H1 (cell line): ENCODE measurements around the gene SMNDC1. TPM values are rescaled to one million over a fixed set of nuclear protein-coding genes. Genes with fewer than 3 reads are reported as not detected.

Source experiments
- CTCF ChIA-PET: fragments of 300-600 bp; sonication (Branson Sonifier 250); formaldehyde crosslinking; loops from one replicate; lab custom pipeline; 2021; ENCODE audit not compliant: partially characterized antibody; lab: Charles Lee
- POLR2A ChIA-PET: fragments of 300-600 bp; sonication (Branson Sonifier 250); formaldehyde crosslinking; loops from one replicate; lab custom pipeline; 2021; ENCODE audit warnings: inconsistent platforms; ENCODE audit not compliant: partially characterized antibody; lab: Charles Lee
- DNase-seq, 2 experiments: peaks; one replicate each; pipeline versions ENCODE4 v3.0.0 to v3.0.0-alpha.2; 2010 to 2022; ENCODE audit warnings: low spot score in 2 of 2, low read depth in 1 of 2, mixed read lengths in 1 of 2
- FAIRE-seq: peaks from 2 replicates; lab custom pipeline; 2011; peaks lifted over from hg19 to GRCh38; lab: Jason Lieb, UNC
- H2AFZ ChIP-seq: 2 replicates; pipeline ENCODE4 v1.8.1; 2012; ENCODE audit warnings: low read length, inconsistent platforms
- H2AK5ac ChIP-seq: 2 replicates; pipeline ENCODE4 v1.6.1; 2013; ENCODE audit warnings: low read depth, low read length
- H2BK120ac ChIP-seq: replicated peaks from 2 replicates; pipeline ENCODE3; 2013; ENCODE audit warnings: low read depth, low read length, inconsistent platforms
- H2BK12ac ChIP-seq: 2 replicates; pipeline ENCODE4 v1.6.1; 2013; ENCODE audit warnings: low read depth, low read length
- H2BK15ac ChIP-seq: 2 replicates; pipeline ENCODE4 v1.6.1; 2013; ENCODE audit warnings: low read length
- H2BK20ac ChIP-seq: 2 replicates; pipeline ENCODE4 v1.6.1; 2013; ENCODE audit warnings: low read length
- H2BK5ac ChIP-seq: 2 replicates; pipeline ENCODE4 v1.6.1; 2013; ENCODE audit warnings: low read depth, low read length
- H3K14ac ChIP-seq: 2 replicates; pipeline ENCODE4 v1.6.1; 2013; ENCODE audit warnings: inconsistent platforms; ENCODE audit not compliant: insufficient read length
- H3K18ac ChIP-seq: 2 replicates; pipeline ENCODE4 v1.6.1; 2013; ENCODE audit warnings: low read length; ENCODE audit errors: extremely low read depth
- H3K23ac ChIP-seq: 2 replicates; pipeline ENCODE4 v1.6.1; 2013; ENCODE audit warnings: inconsistent platforms; ENCODE audit not compliant: insufficient read length
- H3K23me2 ChIP-seq: 2 replicates; pipeline ENCODE4 v1.6.1; 2013; ENCODE audit warnings: low read depth, low read length
- H3K27ac ChIP-seq: 2 replicates; pipeline ENCODE4 v1.6.1; 2011; ENCODE audit warnings: low read depth, low read length, inconsistent platforms
- H3K27me3 ChIP-seq, 4 experiments: replicated peaks in 1 of 4; 1 replicate in 1 of 4; 2 replicates in 3 of 4; pipeline versions ENCODE4 v1.6.1 to v1.8.1; 2011 to 2013; ENCODE audit warnings: low read length in 3 of 4, mild to moderate bottlenecking in 3 of 4, inconsistent platforms in 2 of 4, mixed read lengths in 2 of 4, moderate library complexity in 1 of 4; ENCODE audit not compliant: control insufficient read depth in 3 of 4, insufficient read depth in 3 of 4; ENCODE audit errors: extremely low read depth in 1 of 4
- H3K36me3 ChIP-seq, 4 experiments: 2 replicates each; pipeline versions ENCODE4 v1.6.1 to v1.8.1; 2011 to 2013; ENCODE audit warnings: mild to moderate bottlenecking in 4 of 4, low read length in 3 of 4, moderate library complexity in 2 of 4, control low read depth in 1 of 4, inconsistent platforms in 1 of 4; ENCODE audit not compliant: insufficient read depth in 4 of 4, control insufficient read depth in 2 of 4
- H3K4ac ChIP-seq: replicated peaks from 2 replicates; pipeline ENCODE3; 2013; ENCODE audit warnings: low read length, low read depth, mixed read lengths, inconsistent platforms; ENCODE audit not compliant: insufficient read length
- H3K4me1 ChIP-seq, 4 experiments: replicated peaks in 1 of 4; 1 replicate in 1 of 4; 2 replicates in 3 of 4; pipeline versions ENCODE4 v1.6.1 to v1.8.1; 2011 to 2013; ENCODE audit warnings: low read length in 3 of 4, inconsistent platforms in 2 of 4, mixed read lengths in 1 of 4; ENCODE audit not compliant: insufficient read depth in 4 of 4, control insufficient read depth in 3 of 4
- H3K4me2 ChIP-seq, 2 experiments: 2 replicates each; pipeline versions ENCODE4 v1.6.1 to v1.8.1; 2011 to 2013; ENCODE audit warnings: low read depth in 2 of 2, low read length in 2 of 2, control low read depth in 1 of 2, inconsistent platforms in 1 of 2, mild to moderate bottlenecking in 1 of 2; ENCODE audit not compliant: insufficient read depth in 1 of 2
- H3K4me3 ChIP-seq, 4 experiments: fragments of 200-600, 300-600 bp in 1 of 4; sonication (generic), shearing (Covaris generic), sonication (Bioruptor Twin) in 1 of 4; 2 replicates each; pipeline versions ENCODE4 v1.5.1 to v1.8.1; 2011 to 2016; ENCODE audit warnings: low read length in 4 of 4, low read depth in 3 of 4, control low read depth in 2 of 4, inconsistent platforms in 2 of 4, mild to moderate bottlenecking in 2 of 4, mixed read lengths in 1 of 4, moderate library complexity in 1 of 4; ENCODE audit not compliant: insufficient read depth in 2 of 4; ENCODE audit errors: extremely low read depth in 1 of 4
- H3K56ac ChIP-seq: replicated peaks from 2 replicates; pipeline ENCODE3; 2013; ENCODE audit warnings: low read depth, mild to moderate bottlenecking, mixed read lengths, low read length, inconsistent platforms; ENCODE audit not compliant: insufficient read length
- H3K79me1 ChIP-seq: 2 replicates; pipeline ENCODE4 v1.6.1; 2013; ENCODE audit warnings: low read depth, low read length, control low read depth
- H3K79me2 ChIP-seq, 2 experiments: 2 replicates each; pipeline versions ENCODE4 v1.6.1 to v1.8.1; 2012 to 2013; ENCODE audit warnings: low read length in 2 of 2, mild to moderate bottlenecking in 2 of 2, inconsistent platforms in 1 of 2; ENCODE audit not compliant: insufficient read depth in 2 of 2, control insufficient read depth in 1 of 2
- H3K9ac ChIP-seq, 4 experiments: replicated peaks in 1 of 4; 1 replicate in 1 of 4; 2 replicates in 3 of 4; pipeline versions ENCODE4 v1.6.1 to v1.8.1; 2011 to 2013; ENCODE audit warnings: low read depth in 3 of 4, low read length in 3 of 4, control low read depth in 2 of 4, mild to moderate bottlenecking in 2 of 4, moderate library complexity in 2 of 4, inconsistent platforms in 1 of 4; ENCODE audit errors: extremely low read depth in 1 of 4
- H3K9me3 ChIP-seq, 2 experiments: 2 replicates each; pipeline versions ENCODE4 v1.6.1 to v1.8.1; 2012 to 2013; ENCODE audit warnings: mild to moderate bottlenecking in 2 of 2, moderate library complexity in 2 of 2, control low read depth in 1 of 2, inconsistent platforms in 1 of 2, low read depth in 1 of 2, low read length in 1 of 2, mixed read lengths in 1 of 2; ENCODE audit not compliant: insufficient read depth in 2 of 2
- H4K20me1 ChIP-seq, 2 experiments: replicated peaks in 1 of 2; 2 replicates each; pipeline versions ENCODE3 to v1.8.1; 2011 to 2013; ENCODE audit warnings: inconsistent platforms in 2 of 2, low read length in 2 of 2, mild to moderate bottlenecking in 1 of 2; ENCODE audit not compliant: insufficient read depth in 2 of 2, control insufficient read depth in 1 of 2
- H4K5ac ChIP-seq: 2 replicates; pipeline ENCODE4 v1.6.1; 2013; ENCODE audit warnings: low read length, low read depth, mixed read lengths, inconsistent platforms; ENCODE audit not compliant: insufficient read length
- H4K8ac ChIP-seq: 2 replicates; pipeline ENCODE4 v1.8.0; 2013; ENCODE audit warnings: mild to moderate bottlenecking, moderate library complexity, low read length, inconsistent platforms; ENCODE audit not compliant: insufficient read depth; ENCODE audit errors: extremely low read depth
- H4K91ac ChIP-seq: replicated peaks from 2 replicates; pipeline ENCODE3; 2013; ENCODE audit warnings: low read length, mixed read lengths, inconsistent platforms; ENCODE audit not compliant: insufficient read length
- TBP ChIP-seq: IDR thresholded peaks from 2 replicates; pipeline ENCODE4 v1.6.1; 2011; ENCODE audit warnings: low read depth, low read length, improper control_type of control experiment
- WGBS, 2 experiments: shearing (Covaris generic) in 1 of 2; methylation state at CpG; one replicate each; pipeline versions ENCODE4 v1.1.6 to v1.1.7; 2013 to 2015; ENCODE audit warnings: low lambda C conversion rate in 2 of 2, mixed read lengths in 2 of 2, inconsistent platforms in 1 of 2, low coverage in 1 of 2, missing lambda C conversion rate in 1 of 2; ENCODE audit not compliant: insufficient replicate concordance in 2 of 2, insufficient coverage in 1 of 2, insufficient read length in 1 of 2; ENCODE audit errors: extremely low coverage in 1 of 2, missing lambda C conversion rate in 1 of 2; 5-methylcytosine and 5-hydroxymethylcytosine counted together
- polyA plus RNA-seq, 7 experiments: library from polyadenylated mRNA; depleted of rRNA in 3 of 7; stranded (reverse) in 5 of 7; unstranded in 2 of 7; fragments of >200 nt in 5 of 7; fragments of 200-250 nt in 2 of 7; gene quantifications; 1 replicate in 5 of 7; 2 replicates in 1 of 7; 4 replicates in 1 of 7; pipeline versions ENCODE4 v1.2.1 to v1.2.3, GENCODE V29; 2011 to 2013; ENCODE audit warnings: missing spikeins in 2 of 7, mixed read lengths in 2 of 7
- total RNA-seq: library from RNA; stranded (reverse); fragmentation: NEBNext Ultra II Directional; extraction: Animal tissue kit (Norgen Biotek cat#: 25700); gene quantifications from 2 replicates; pipeline ENCODE4 v1.2.1, GENCODE V29; 2021
- TF ChIP-seq, protein P1 (sequence below): IDR thresholded peaks from 2 replicates; pipeline ENCODE4 v1.6.1; 2011; ENCODE audit warnings: low read depth, mild to moderate bottlenecking, low read length; ENCODE audit not compliant: insufficient read depth

Gene SMNDC1
- total and polyA plus RNA-seq, 2 of the 8 experiments (the other 6 are each of a cell fraction or from before 2014, with no cell fraction given), result 8.1 to 48.6 TPM

DNA sequence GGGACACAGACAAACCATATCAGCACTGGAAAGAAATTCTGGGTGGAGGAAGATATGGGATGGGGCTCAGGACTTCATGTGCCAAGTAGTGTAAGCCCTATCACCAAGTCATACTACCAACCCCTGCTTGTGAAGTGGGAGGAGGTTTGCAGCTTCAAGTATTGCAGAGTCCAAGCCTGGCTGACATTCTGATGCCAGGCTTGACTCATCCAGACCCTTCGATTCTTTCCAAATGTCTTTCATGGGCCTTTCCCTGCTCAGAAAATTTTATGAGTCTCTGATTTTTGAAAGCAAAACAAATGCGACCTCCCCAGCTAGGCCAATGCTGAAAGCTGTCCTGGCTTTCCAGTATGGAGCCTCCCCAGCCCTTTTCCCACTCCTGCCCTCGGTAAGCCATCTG is 45.1 kb upstream of the SMNDC1 start:
- no peak overlapping the region for H2BK5ac ChIP-seq
- no peak overlapping the region for H3K14ac ChIP-seq

More for the DNA sequence above, 45.1 kb upstream of the SMNDC1 start:
- no peaks in the 10 kb centered on the region for H3K79me2 ChIP-seq
- no peak for DNase-seq
- no peak overlapping the region for H2BK20ac ChIP-seq
- H3K18ac ChIP-seq, result no peak overlapping the region
- no peak overlapping the region for H2BK15ac ChIP-seq
- ChIA-PET POLR2A (no interaction called here), CTCF (interaction anchor here (0.6 to 2.1 kb wide), 7 partner anchors 9 to 198 kb away, joined by 3 to 9 read pairs (median 4); no protein-coding TSS in a partner anchor)
- no peak overlapping the region for H2BK12ac ChIP-seq
- H3K4ac ChIP-seq, result no peak overlapping the region
- H4K91ac ChIP-seq, result no peak overlapping the region
- no peaks in the 10 kb centered on the region for H4K20me1 ChIP-seq
- H3K23ac ChIP-seq, result no peak overlapping the region
- H3K9ac ChIP-seq, result no peak overlapping the region
- H2AFZ ChIP-seq, result no peak overlapping the region
- WGBS, 2 experiments, result 84% methylated on average over 3 of the region's 3 CpGs; no CpG with 5 or more reads in 1 of the 2 experiments
- no peak overlapping the region for H4K5ac ChIP-seq
- no peak overlapping the region for H2BK120ac ChIP-seq
- no peaks in the 10 kb centered on the region for H3K36me3 ChIP-seq
- H3K27me3 ChIP-seq, result no peaks in the 10 kb centered on the region; a peak in 1 of 7 replicates
- H3K23me2 ChIP-seq, result no peaks in the 10 kb centered on the region
- FAIRE-seq, result no peak
- H3K4me3 ChIP-seq, result no peak overlapping the region
- H4K8ac ChIP-seq, result no peak overlapping the region
- no peak overlapping the region for H3K56ac ChIP-seq
- no peak overlapping the region for H3K27ac ChIP-seq
- TF ChIP-seq TBP, result no peak
- TF ChIP-seq, protein P1, sequence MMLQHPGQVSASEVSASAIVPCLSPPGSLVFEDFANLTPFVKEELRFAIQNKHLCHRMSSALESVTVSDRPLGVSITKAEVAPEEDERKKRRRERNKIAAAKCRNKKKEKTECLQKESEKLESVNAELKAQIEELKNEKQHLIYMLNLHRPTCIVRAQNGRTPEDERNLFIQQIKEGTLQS, result no peak
- H3K9me3 ChIP-seq, result no peaks in the 10 kb centered on the region
- H2AK5ac ChIP-seq, result no peak overlapping the region
- H3K4me2 ChIP-seq, result no peak overlapping the region
- H3K4me1 ChIP-seq, result peaks cover 3 to 12% (median 7%) of the 10 kb centered on the region in 4 experiments; a peak in 6 of 7 replicates
- no peaks in the 10 kb centered on the region for H3K79me1 ChIP-seq
